Myocyte (in vitro differentiated cells): ENCODE results near the gene GPSM1. TPM values are rescaled to one million over a fixed set of nuclear protein-coding genes. Genes with fewer than 3 reads are reported as not detected.

ENCODE experiments used
- DNase-seq: peaks from one replicate; pipeline ENCODE4 v3.0.0-alpha.2; 2012; ENCODE audit warnings: low read depth
- total RNA-seq: library from RNA; depleted of rRNA; stranded (reverse); fragments of >200 nt; gene quantifications from 2 replicates; pipeline ENCODE4 v1.2.3, GENCODE V29; 2014

The GPSM1 gene
- total RNA-seq, 1 donor from 2014 or later: 22.3 TPM

- DNase-seq: no peak
These were observed 31.5 kb downstream of the GPSM1 start for GRCh38 chr9:136358888-136359287.

GRCh38 chr9:136359774-136360718, 32.7 kb downstream of the GPSM1 start:
- DNase-seq: no peak

GRCh38 chr9:136361047-136361753, 33.9 kb downstream of the GPSM1 start:
- no peak for DNase-seq

GRCh38 chr9:136361754-136362449, 34.6 kb downstream of the GPSM1 start:
- no peak for DNase-seq

- DNase-seq: no peak
These were observed 35.1 kb downstream of the GPSM1 start for GRCh38 chr9:136362450-136362784.

GRCh38 chr9:136363106-136363948, 36.0 kb downstream of the GPSM1 start, which contains the start of gene DNLZ:
DNLZ (minus strand) TSS chr9:136363744; CDS start chr9:136363714, 30 bp downstream.
- DNase-seq: peak; percentile 95

- DNase-seq: no peak
These were observed 36.8 kb downstream of the GPSM1 start for GRCh38 chr9:136363949-136364748.

GRCh38 chr9:136364942-136365774, 37.8 kb downstream of the GPSM1 start:
- DNase-seq: no peak

- no peak for DNase-seq
These were observed 38.5 kb downstream of the GPSM1 start for GRCh38 chr9:136365775-136366222.

- DNase-seq: no peak
These were observed 39.5 kb downstream of the GPSM1 start for GRCh38 chr9:136366826-136367225.

GRCh38 chr9:136367296-136368145, 40.2 kb downstream of the GPSM1 start:
- no peak for DNase-seq

- no peak for DNase-seq
These were observed 40.9 kb downstream of the GPSM1 start for GRCh38 chr9:136368190-136368589.

GRCh38 chr9:136370037-136370436, 42.7 kb downstream of the GPSM1 start:
- no peak for DNase-seq

GRCh38 chr9:136370687-136371532, 43.6 kb downstream of the GPSM1 start:
- no peak for DNase-seq

- DNase-seq: no peak
These were observed 44.2 kb downstream of the GPSM1 start for GRCh38 chr9:136371533-136371880.

GRCh38 chr9:136372006-136372405, 44.7 kb downstream of the GPSM1 start:
- no peak for DNase-seq
